ENCODE measurements around the gene CCDC92B. TPM values are rescaled to one million over a fixed set of nuclear protein-coding genes. Genes with fewer than 3 reads are reported as not detected.

The CCDC92B gene
- polyA plus RNA-seq, 2 donors = 0.44 to 1.2 TPM

DNA sequence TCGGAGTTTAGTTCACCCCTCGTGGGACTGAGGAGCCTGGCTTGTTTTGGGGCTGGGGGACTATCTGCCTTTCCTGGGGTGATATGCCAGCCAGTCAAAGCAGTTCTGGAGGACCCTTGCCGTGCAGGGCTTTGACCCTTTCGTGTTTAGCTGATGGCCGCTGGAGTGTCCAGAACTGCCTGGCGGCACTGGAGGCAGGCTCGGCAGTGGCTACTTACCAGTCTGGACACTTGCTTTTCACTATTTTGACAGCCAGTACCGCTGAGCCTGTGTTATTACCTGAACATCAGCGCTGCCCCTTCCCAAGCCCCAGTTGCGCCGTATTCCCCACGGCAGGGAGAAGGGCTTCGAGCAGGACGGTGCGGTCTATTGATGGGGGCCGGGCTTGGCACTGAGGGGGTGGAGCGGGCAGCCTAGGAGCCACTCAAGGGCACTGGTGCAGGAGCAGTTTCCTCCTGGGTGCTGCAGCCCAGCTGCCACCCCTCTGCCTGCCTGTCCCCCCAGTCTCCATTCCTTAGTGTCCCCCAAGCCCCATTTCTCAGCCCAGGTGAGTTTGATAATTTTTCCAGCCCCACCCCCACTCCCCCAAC, 18.6 kb downstream of the CCDC92B start:
- Histone ChIP-seq H3K27me3 (ENCODE audit: control insufficient read depth in 1 of 2, insufficient read depth in 2 of 2, low read length in 2 of 2) (no peaks in the 10 kb centered on the region), H3K4me3 (ENCODE audit: low read depth in 1 of 2, low read length in 2 of 2) (no peak overlapping the region), H3K4me1 (ENCODE audit: control insufficient read depth in 2 of 2, insufficient read depth in 2 of 2, low read length in 1 of 2) (no peaks in the 10 kb centered on the region), H3K36me3 (ENCODE audit: control insufficient read depth in 2 of 2, insufficient read depth in 2 of 2, low read length in 1 of 2) (no peaks in the 10 kb centered on the region), H3K27ac (ENCODE audit: low read depth in 2 of 2, low read length in 1 of 2) (no peak overlapping the region), H3K9me3 (ENCODE audit: control insufficient read depth in 2 of 2, insufficient read depth in 1 of 2, low read depth in 1 of 2, low read length in 1 of 2) (no peaks in the 10 kb centered on the region)
- WGBS, 2 donors = 78 to 80% methylated on average over 17 of the region's 17 CpGs

DNA sequence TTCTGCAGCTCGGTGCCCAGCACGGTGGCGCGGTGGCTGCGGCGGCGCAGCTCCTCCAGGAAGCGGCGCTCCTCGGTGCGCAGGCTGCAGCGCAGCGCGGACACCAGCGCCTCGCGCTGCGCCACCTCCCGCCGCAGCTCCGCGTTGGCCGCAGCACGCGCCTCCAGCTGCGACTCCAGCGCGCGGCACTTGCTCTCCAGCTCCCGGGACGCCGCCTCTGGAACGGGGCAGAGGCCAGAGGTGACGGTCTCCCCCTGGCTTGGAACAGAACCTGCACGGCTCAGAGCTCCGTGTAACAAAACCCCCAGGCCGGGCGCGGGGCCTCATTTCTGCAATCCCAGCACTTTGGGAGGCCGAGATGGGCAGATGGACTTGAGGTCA, 24.7 kb downstream of the CCDC92B start:
- Histone ChIP-seq H3K9me3 (ENCODE audit: control insufficient read depth in 2 of 2, insufficient read depth in 1 of 2, low read depth in 1 of 2, low read length in 1 of 2) (no peaks in the 10 kb centered on the region), H3K36me3 (ENCODE audit: control insufficient read depth in 2 of 2, insufficient read depth in 2 of 2, low read length in 1 of 2) (no peaks in the 10 kb centered on the region), H3K27me3 (ENCODE audit: control insufficient read depth in 1 of 2, insufficient read depth in 2 of 2, low read length in 2 of 2) (peaks cover 0 to 3% of the 10 kb centered on the region in 2 donors), H3K4me3 (ENCODE audit: low read depth in 1 of 2, low read length in 2 of 2) (peak overlapping the region; percentile 44 to 47), H3K27ac (ENCODE audit: low read depth in 2 of 2, low read length in 1 of 2) (peak overlapping the region; percentile 34 to 62), H3K4me1 (ENCODE audit: control insufficient read depth in 2 of 2, insufficient read depth in 2 of 2, low read length in 1 of 2) (peaks cover 5 to 6% of the 10 kb centered on the region in 2 donors)
- WGBS, 2 donors = 3% methylated on average over 40 of the region's 40 CpGs

GRCh38 chr17:2723997-2724783, 25.3 kb downstream of the CCDC92B start:
- H3K4me3 ChIP-seq (ENCODE audit: low read depth in 1 of 2, low read length in 2 of 2) = peak overlapping the region; percentile 44 to 47
- H3K36me3 ChIP-seq (ENCODE audit: control insufficient read depth in 2 of 2, insufficient read depth in 2 of 2, low read length in 1 of 2) = peaks cover 0 to 2% of the 10 kb centered on the region in 2 donors
- 2 to 5% methylated on average over 58 to 98 of the region's 98 CpGs for WGBS, 2 donors
- H3K27me3 ChIP-seq (ENCODE audit: control insufficient read depth in 1 of 2, insufficient read depth in 2 of 2, low read length in 2 of 2) = peaks cover 0 to 3% of the 10 kb centered on the region in 2 donors
- peak overlapping the region; percentile 34 to 62 for H3K27ac ChIP-seq (ENCODE audit: low read depth in 2 of 2, low read length in 1 of 2)
- H3K9me3 ChIP-seq (ENCODE audit: control insufficient read depth in 2 of 2, insufficient read depth in 1 of 2, low read depth in 1 of 2, low read length in 1 of 2) = no peaks in the 10 kb centered on the region
- peaks cover 5 to 11% of the 10 kb centered on the region in 2 donors for H3K4me1 ChIP-seq (ENCODE audit: control insufficient read depth in 2 of 2, insufficient read depth in 2 of 2, low read length in 1 of 2)

DNA sequence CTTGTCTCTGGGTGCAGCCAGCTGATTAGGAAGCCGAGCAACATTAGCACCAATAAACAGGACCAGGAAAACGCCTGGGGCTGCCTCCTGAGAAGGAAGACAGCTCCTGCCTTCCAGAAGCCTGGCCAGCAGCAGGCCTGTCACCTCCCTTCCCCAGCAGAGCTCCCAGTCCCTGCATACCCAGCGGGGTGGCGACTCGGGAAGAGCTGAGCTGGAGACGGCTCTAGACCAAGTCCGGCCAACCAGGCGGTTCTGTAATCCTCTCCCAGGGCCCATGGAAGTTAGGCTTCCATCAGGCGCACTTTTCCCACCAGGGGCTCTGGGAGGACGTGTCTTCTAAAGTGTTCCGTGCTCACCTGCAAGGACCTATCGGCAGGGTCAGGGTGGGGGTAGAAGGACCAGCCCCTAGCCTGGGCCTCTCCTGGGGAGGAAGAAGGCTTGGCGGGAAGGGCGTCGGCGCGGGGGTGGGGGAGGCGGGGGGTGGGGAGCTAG, 25.9 kb downstream of the CCDC92B start:
- peak overlapping the region in 1 of 2 donors; percentile 44 for H3K4me3 ChIP-seq (ENCODE audit: low read depth in 1 of 2, low read length in 2 of 2)
- peak overlapping the region; percentile 23 to 63 for H3K27ac ChIP-seq (ENCODE audit: low read depth in 2 of 2, low read length in 1 of 2)
- peaks cover 0 to 2% of the 10 kb centered on the region in 2 donors for H3K36me3 ChIP-seq (ENCODE audit: control insufficient read depth in 2 of 2, insufficient read depth in 2 of 2, low read length in 1 of 2)
- H3K4me1 ChIP-seq (ENCODE audit: control insufficient read depth in 2 of 2, insufficient read depth in 2 of 2, low read length in 1 of 2) = peaks cover 5 to 11% of the 10 kb centered on the region in 2 donors
- no peaks in the 10 kb centered on the region for H3K9me3 ChIP-seq (ENCODE audit: control insufficient read depth in 2 of 2, insufficient read depth in 1 of 2, low read depth in 1 of 2, low read length in 1 of 2)
- peaks cover 0 to 3% of the 10 kb centered on the region in 2 donors for H3K27me3 ChIP-seq (ENCODE audit: control insufficient read depth in 1 of 2, insufficient read depth in 2 of 2, low read length in 2 of 2)
- WGBS, 2 donors = 19 to 39% methylated on average over 13 to 18 of the region's 18 CpGs

- peaks cover 0 to 3% of the 10 kb centered on the region in 2 donors for H3K27me3 ChIP-seq (ENCODE audit: control insufficient read depth in 1 of 2, insufficient read depth in 2 of 2, low read length in 2 of 2)
- H3K27ac ChIP-seq (ENCODE audit: low read depth in 2 of 2, low read length in 1 of 2) = no peak overlapping the region
- peaks cover 0 to 2% of the 10 kb centered on the region in 2 donors for H3K36me3 ChIP-seq (ENCODE audit: control insufficient read depth in 2 of 2, insufficient read depth in 2 of 2, low read length in 1 of 2)
- WGBS, 2 donors = 69 to 72% methylated on average over 9 to 10 of the region's 10 CpGs
- no peaks in the 10 kb centered on the region for H3K9me3 ChIP-seq (ENCODE audit: control insufficient read depth in 2 of 2, insufficient read depth in 1 of 2, low read depth in 1 of 2, low read length in 1 of 2)
- H3K4me1 ChIP-seq (ENCODE audit: control insufficient read depth in 2 of 2, insufficient read depth in 2 of 2, low read length in 1 of 2) = peaks cover 5 to 11% of the 10 kb centered on the region in 2 donors
- H3K4me3 ChIP-seq (ENCODE audit: low read depth in 1 of 2, low read length in 2 of 2) = no peak overlapping the region
These were observed 26.8 kb downstream of the CCDC92B start for GRCh38 chr17:2722611-2723010.

DNA sequence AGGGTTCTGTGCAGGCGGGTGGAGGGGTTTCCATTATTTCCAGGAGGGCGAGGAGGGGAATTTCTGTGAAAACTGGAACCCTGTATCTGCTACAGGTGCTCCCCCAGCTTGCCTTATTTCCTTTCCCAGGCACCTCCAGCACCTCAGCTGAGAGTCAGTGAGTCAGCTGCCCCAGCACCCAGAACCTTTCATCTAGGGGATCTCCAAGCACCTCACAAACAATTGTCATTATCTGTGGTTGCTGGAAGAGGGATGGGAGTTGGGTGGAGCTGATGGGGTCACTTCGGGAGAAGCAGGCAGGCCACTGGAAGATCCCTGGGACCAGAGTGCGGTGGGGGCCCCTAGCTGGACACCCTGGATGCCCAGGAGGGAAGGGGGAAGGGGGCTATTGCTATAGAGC, 27.8 kb downstream of the CCDC92B start:
- peaks cover 0 to 2% of the 10 kb centered on the region in 2 donors for H3K36me3 ChIP-seq (ENCODE audit: control insufficient read depth in 2 of 2, insufficient read depth in 2 of 2, low read length in 1 of 2)

DNA sequence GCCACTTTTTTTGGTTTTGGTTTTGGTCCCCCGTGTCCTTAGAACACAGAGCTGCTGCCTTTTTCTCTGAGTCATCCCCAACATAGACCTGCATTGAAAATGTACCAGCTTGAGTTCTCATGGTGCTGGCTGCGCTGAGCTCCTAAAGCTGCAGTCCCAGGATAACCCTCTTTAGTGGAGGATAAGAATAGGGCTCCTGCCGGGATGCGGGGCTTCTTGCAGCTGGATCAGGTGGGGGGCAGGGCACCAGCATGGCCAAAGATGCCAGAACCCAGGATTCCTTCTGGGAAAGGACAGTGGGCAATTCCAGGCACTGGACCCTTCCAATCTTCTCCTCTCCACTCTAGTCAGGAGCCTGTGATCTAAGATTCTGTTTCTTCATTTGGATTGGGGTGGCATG, 29.6 kb downstream of the CCDC92B start:
- Histone ChIP-seq H3K27me3 (ENCODE audit: control insufficient read depth in 1 of 2, insufficient read depth in 2 of 2, low read length in 2 of 2) (peaks cover 0 to 3% of the 10 kb centered on the region in 2 donors), H3K4me3 (ENCODE audit: low read depth in 1 of 2, low read length in 2 of 2) (no peak overlapping the region), H3K4me1 (ENCODE audit: control insufficient read depth in 2 of 2, insufficient read depth in 2 of 2, low read length in 1 of 2) (peaks cover 5 to 7% of the 10 kb centered on the region in 2 donors), H3K36me3 (ENCODE audit: control insufficient read depth in 2 of 2, insufficient read depth in 2 of 2, low read length in 1 of 2) (peaks cover 0 to 2% of the 10 kb centered on the region in 2 donors), H3K27ac (ENCODE audit: low read depth in 2 of 2, low read length in 1 of 2) (no peak overlapping the region), H3K9me3 (ENCODE audit: control insufficient read depth in 2 of 2, insufficient read depth in 1 of 2, low read depth in 1 of 2, low read length in 1 of 2) (no peaks in the 10 kb centered on the region)
- WGBS, 2 donors = 72 to 74% methylated on average over 4 of the region's 4 CpGs

More for the DNA sequence above, 27.8 kb downstream of the CCDC92B start:
- H3K4me1 ChIP-seq (ENCODE audit: control insufficient read depth in 2 of 2, insufficient read depth in 2 of 2, low read length in 1 of 2) = peaks cover 5 to 11% of the 10 kb centered on the region in 2 donors
- H3K4me3 ChIP-seq (ENCODE audit: low read depth in 1 of 2, low read length in 2 of 2) = no peak overlapping the region
- no peak overlapping the region for H3K27ac ChIP-seq (ENCODE audit: low read depth in 2 of 2, low read length in 1 of 2)
- H3K9me3 ChIP-seq (ENCODE audit: control insufficient read depth in 2 of 2, insufficient read depth in 1 of 2, low read depth in 1 of 2, low read length in 1 of 2) = no peaks in the 10 kb centered on the region
- H3K27me3 ChIP-seq (ENCODE audit: control insufficient read depth in 1 of 2, insufficient read depth in 2 of 2, low read length in 2 of 2) = peaks cover 0 to 3% of the 10 kb centered on the region in 2 donors
- 61 to 62% methylated on average over 4 of the region's 4 CpGs for WGBS, 2 donors

DNA sequence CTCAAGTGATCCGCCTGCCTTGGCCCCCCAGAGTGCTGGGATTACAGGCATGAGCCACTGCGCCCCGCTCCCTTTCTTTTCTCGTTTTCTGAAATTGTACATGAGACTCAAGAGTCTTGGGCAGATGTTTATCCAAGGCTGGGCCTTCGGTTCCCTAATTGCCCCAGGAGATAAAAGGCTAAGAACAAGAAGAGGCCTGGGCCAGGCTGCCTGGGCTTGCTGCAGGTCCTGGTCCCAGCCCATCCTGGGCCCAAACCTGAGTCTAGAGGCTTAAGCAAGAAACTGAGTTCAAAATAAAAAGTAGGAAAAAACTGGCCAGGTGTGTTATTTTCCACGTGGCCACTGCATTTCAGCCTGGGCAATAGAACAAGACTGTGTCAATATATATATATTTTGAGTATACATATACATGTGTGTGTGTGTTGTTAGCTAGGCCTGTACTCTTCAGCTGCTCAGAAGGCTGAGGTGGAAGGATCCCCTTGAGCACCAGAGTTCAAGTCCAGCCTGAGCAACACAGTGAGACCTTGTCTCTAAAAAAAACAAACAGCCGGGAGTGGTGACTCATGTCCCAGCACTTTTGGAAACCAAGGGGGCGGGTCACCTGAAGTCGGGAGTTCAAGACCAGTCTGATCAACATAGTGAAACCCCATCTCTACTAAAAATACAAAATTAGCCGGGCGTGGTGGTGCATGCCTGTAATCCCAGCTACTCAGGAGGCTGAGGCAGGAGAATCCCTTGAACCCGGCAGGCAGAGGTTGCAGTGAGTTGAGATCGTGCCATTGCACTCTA, 31.1 kb downstream of the CCDC92B start:
- H3K27ac ChIP-seq (ENCODE audit: low read depth in 2 of 2, low read length in 1 of 2) = peak overlapping the region in 1 of 2 donors; percentile 50

GRCh38 chr17:2716649-2717048, 32.8 kb downstream of the CCDC92B start:
- Histone ChIP-seq H3K27ac (ENCODE audit: low read depth in 2 of 2, low read length in 1 of 2) (no peak overlapping the region), H3K27me3 (ENCODE audit: control insufficient read depth in 1 of 2, insufficient read depth in 2 of 2, low read length in 2 of 2) (no peaks in the 10 kb centered on the region), H3K4me3 (ENCODE audit: low read depth in 1 of 2, low read length in 2 of 2) (no peak overlapping the region), H3K9me3 (ENCODE audit: control insufficient read depth in 2 of 2, insufficient read depth in 1 of 2, low read depth in 1 of 2, low read length in 1 of 2) (no peaks in the 10 kb centered on the region), H3K4me1 (ENCODE audit: control insufficient read depth in 2 of 2, insufficient read depth in 2 of 2, low read length in 1 of 2) (peaks cover 2 to 7% of the 10 kb centered on the region in 2 donors), H3K36me3 (ENCODE audit: control insufficient read depth in 2 of 2, insufficient read depth in 2 of 2, low read length in 1 of 2) (peaks cover 0 to 2% of the 10 kb centered on the region in 2 donors)
- 85% methylated on average over 5 of the region's 5 CpGs for WGBS, 2 donors

More for the DNA sequence above, 31.1 kb downstream of the CCDC92B start:
- 52 to 56% methylated on average over 13 of the region's 13 CpGs for WGBS, 2 donors
- H3K27me3 ChIP-seq (ENCODE audit: control insufficient read depth in 1 of 2, insufficient read depth in 2 of 2, low read length in 2 of 2) = no peaks in the 10 kb centered on the region
- peaks cover 0 to 2% of the 10 kb centered on the region in 2 donors for H3K36me3 ChIP-seq (ENCODE audit: control insufficient read depth in 2 of 2, insufficient read depth in 2 of 2, low read length in 1 of 2)
- H3K9me3 ChIP-seq (ENCODE audit: control insufficient read depth in 2 of 2, insufficient read depth in 1 of 2, low read depth in 1 of 2, low read length in 1 of 2) = no peaks in the 10 kb centered on the region
- H3K4me3 ChIP-seq (ENCODE audit: low read depth in 1 of 2, low read length in 2 of 2) = no peak overlapping the region
- H3K4me1 ChIP-seq (ENCODE audit: control insufficient read depth in 2 of 2, insufficient read depth in 2 of 2, low read length in 1 of 2) = peaks cover 3 to 5% of the 10 kb centered on the region in 2 donors
